Activated gamma-delta T cell (primary cell): ENCODE results near the gene FLT1.

Experiments
- DNase-seq: peaks from one replicate; lab custom pipeline; 2025; lab: John Stamatoyannopoulos, UW

The FLT1 gene

GRCh38 chr13:28527629-28528028 is 32.7 kb upstream of the FLT1 start:
- no peak for DNase-seq

DNA sequence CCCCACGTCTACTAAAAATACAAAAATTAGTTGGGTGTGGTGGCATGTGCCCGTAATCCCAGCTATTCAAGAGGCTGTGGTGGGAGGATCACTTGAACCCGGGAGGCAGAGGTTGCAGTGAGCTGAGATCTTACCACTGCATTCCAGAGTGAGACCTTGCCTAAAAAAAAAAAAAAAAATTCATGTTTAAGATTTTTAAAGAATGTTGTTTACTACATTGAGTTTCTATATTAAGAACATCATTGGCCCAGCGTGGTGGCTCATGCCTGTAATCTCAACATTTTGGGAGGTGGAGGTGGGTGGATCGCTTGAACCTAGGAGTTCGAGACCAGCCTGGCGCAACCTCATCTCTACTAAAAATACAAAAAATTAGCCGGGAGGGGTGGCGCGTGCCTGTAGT is 31.9 kb upstream of the FLT1 start:
- no peak for DNase-seq

DNA sequence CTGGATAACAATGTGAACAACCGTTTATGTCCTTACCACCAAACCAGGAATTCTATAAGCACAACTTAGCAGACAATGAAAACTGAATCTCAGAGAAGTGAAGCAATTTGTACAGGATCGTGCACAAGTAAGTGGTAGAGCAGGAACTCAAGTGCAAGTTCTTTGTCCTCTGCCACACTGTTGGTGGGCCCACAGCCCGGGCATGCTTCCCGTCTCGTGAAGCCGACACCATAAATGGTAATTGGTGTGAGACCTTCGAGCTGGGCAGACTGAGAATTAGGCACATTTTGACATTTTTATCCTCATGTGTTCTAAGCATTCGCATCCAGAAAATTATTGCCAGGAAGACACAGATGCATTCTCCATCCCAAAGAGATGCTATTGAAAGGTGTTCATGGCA is 27.9 kb upstream of the FLT1 start:
- DNase-seq, result no peak

DNA sequence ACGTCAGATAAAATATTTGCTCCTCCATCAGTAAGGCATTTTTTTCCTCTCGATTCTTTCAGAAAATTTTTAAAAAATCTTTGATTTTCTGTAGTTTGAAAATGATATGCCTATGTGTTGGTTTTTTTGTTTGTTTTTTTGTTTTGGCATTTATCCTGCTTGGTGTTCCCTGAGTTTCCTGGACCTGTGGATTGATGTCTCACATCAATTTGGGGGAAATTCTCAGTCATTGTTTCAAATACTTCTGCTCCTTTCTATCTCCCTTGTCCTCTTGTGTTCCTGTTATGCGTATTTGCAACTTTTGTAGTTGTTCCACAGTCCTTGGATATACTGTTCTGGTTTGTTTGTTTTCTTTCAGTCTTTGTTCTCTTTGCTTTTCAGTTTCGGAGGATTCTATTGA is 18.8 kb upstream of the FLT1 start:
- no peak for DNase-seq

GRCh38 chr13:28510542-28510941 is 15.6 kb upstream of the FLT1 start:
- DNase-seq, result no peak

DNA sequence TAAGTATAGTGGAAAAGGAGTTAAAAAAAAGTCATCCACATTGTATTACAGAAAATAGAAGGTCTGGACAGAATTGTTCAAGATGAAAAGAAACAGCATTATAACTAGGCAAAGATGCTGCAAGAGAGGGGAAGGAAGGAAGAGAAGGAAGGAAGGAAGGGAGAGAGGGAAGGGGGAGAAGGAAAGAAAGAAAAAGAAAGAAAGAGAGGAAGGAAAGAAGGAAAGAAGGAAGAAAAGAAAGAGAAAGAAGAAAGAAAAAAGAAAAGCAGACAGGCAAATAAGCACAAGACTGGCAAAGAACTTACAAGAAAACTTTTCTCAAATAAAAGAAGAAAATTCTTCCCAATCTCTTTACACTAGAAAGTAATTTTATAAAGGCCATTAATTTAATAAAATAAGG is 15.1 kb upstream of the FLT1 start:
- DNase-seq, result no peak

- no peak for DNase-seq
Measured at GRCh38 chr13:28505543-28506135, 10.7 kb upstream of the FLT1 start.

DNA sequence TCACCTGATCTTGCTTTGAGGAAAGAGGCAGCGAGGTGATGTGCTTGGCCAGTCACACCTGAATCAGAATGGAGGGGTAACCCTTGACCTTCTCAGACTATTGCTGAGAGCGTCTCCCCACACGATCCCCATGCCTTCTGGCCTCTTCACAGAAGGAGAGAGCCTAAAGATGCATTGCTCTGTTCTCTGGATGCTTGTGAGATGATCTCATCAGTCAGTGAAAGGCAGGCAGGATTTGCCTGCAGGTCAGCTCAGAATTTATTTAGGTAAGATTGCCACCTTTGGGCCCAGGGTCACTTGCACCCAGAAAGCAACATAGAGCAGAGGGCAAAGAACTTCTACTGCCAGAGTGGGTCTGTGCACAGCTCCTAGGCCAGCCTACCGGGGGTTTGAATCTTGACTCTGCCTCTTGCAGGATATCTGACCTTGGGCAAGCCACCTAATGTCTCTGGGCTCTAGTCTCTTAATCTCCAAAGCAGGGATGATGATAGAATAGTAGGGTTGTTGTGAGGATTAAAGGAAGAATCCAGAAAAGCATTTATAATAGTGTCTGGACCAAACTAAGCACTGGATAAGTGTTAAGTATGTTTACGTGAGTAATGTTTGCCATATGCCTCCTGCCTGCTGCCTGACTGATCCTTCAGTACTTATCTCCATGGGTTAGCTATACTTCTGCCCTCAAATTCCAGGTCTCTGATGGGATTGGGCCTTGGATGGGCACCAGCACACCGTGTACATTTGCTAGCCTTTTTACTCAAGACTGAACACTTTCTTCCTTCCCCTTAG is 8.4 kb upstream of the FLT1 start:
- DNase-seq, result no peak

GRCh38 chr13:28501547-28501946 is 6.6 kb upstream of the FLT1 start:
- no peak for DNase-seq

DNA sequence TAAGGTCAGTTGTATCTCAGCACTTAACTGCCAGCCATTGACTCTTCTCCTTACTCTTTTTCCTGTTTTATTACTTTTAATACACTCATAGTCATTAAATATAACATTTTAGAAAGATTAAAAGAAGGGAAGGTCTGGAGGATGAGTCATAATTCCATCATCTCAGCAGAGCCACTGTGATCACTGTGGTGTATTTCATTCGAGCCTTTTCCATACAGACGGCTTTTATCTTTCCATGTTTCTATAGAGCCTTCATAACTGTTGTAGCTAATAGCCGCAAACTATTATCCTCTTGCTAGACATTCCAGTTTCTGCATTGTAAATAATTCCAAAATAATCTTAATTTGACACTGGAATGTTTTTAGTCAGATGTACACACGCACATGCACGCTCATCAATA is 4.7 kb upstream of the FLT1 start:
- DNase-seq, result no peak

DNA sequence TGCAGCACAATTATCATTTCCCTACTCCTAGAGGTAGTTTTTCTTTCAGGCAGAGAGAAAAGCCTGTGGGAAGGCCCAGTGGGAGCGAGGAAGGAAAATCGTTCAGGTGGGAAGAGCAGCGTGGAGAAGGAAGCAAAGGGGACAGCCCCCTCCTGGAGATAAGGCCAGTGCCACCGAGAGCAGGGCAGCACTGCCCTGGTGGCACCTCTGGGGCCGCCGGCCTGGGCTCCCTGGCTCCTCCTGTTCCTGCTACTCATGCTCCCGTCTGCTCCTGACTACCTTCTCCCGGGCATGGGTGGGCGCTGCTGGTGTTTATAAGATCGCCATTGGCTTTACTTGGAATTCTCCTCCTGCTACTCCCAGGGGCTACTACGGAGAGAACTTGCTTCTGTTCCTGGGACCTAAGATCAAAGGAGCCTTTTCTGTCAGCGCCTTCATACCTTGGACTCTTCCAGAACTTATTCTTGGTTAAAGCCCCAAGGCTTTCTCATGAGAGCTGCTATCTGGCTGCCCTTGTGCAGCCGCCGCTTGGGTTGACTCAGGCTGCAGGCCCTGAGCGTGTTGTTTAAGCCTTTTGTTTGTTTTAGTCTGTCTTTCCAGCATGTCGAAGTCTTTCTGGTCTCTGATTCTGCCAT is 3.7 kb upstream of the FLT1 start:
- DNase-seq, result no peak

- DNase-seq, result no peak
Measured at GRCh38 chr13:28497143-28497876, 2.4 kb upstream of the FLT1 start.

GRCh38 chr13:28496188-28496564 is 1.2 kb upstream of the FLT1 start:
- DNase-seq, result no peak

DNA sequence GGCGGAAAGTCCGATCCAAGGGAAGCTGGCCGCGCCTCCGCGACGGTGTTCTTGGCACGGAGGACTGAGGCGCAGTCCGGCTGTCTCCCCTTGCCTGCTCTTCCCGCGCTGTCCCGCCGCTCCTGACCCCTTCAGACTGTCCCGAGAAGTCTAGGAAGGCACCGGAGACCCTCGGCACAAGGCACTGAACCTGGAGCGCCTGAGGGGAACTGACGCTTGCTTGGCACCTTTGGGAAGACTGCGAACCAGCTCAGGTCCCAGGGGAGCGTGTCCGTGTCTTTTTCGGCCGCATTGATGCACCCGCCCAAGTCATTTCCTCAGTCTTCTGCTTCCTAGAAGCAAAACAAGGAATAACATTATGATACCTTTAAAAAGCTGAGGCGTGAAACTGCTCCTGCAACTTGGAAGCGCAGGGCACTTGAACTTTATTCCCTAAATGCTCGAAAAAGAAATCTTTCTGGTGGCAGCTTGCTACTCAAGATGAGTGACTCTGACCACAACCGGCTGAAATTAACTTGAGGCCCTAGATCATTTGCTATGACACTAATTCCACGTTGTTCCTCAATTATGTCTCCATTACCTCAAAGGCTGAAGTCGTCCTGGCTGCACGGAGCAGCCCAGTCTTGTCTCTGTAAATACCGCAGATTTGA is 735 bp upstream of the FLT1 start:
- no peak for DNase-seq

- no peak for DNase-seq
Measured at GRCh38 chr13:28494504-28494777, 487 bp downstream of the FLT1 start.

DNA sequence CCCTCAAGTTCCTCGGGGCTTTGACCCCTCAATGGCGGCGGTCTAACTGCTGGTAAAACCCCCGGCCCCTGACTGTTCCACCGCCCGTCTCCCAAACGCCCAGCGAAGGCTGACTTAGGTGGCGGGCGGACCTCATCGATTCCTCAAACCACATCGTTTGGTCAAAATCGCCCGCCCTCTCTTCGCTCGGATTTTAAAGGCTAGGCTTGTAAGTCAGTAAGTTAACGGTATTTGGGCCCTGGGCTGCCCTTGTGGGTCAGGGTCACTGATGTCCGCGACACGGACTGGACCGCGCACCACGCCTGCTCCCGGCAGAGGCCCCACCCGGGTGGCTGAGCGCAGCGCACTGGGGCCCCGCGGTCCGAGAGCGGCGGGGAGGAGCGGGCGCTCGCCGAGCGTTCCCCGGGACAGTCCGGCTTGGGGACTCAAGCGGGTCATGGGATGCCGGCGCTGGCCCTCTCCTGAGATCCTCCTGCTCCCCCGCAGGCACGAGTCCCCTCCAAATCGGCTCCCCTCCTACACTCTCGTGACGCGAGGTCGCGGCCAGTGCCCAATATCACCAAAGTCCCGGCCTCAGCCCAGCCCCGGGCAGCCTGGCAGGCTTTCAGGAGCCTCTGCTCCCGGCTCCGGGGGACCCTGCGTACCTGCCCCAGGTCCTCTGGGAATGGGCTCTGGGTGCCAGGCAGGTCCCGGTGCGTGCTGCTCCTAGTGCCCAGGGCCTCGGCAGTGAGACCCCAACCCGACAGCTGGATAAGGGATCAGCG is 1.0 kb downstream of the FLT1 start:
- no peak for DNase-seq

DNA sequence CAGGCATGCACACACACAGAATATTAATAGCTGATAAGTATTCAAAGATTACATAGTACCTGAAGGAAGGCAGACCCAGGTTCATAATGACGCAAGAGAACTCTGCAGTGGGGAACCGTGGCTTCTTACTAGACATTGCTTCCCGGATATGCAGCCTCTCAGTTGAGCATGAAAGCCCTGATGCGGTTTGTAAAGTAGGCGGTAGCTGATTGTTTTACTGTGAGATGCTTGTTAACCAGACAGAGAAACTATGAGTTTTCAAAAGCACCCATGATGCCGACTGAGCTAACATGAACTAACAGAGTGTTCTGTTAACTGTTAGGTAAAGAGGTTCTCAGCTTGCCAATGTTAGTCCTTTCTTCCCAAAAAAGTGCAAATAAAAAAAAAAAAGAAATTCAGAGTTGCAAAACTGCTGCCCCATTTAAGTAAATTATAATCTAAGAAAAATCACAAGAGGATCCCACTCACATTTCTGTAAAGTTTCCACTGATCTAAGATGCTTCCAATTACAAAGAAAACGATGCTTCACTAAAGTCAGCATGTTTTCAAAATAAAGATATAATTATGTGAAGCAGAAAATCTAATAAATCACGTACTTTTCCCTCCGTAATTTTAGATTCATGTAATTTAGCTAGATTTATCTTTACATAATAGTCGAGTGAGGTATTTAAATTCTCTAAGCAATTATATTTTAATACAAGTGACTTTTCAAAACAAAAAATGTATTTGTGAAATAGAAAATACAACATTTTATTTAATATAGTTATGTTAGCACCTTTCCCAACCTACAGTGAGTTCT is 2.2 kb downstream of the FLT1 start:
- no peak for DNase-seq

DNA sequence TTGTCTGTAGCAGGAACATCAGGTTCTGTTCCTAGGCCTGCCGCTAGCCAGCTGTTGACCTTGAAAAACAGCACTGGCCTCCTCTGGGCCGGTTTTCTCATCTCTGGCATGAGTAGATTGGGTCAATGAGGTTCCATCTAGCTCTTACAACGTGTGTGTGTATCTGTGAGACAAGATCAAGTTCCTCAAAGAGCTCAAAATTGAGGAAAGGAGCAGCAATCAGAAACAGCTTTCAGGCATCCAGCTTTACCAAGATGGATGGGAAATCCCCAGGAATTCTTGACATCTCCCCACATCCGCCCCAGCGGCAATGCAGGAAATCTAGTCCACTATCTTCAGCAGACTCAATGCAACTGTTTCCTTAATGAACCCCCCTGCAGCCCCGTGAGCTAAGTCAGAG is 4.9 kb downstream of the FLT1 start:
- no peak for DNase-seq

- no peak for DNase-seq
Measured at GRCh38 chr13:28489524-28489931, 5.4 kb downstream of the FLT1 start.

GRCh38 chr13:28488376-28489005 is 6.4 kb downstream of the FLT1 start:
- no peak for DNase-seq
